H9 (cell line): ENCODE data around the gene TXNDC11. TPM values are rescaled to one million over a fixed set of nuclear protein-coding genes. Genes with fewer than 3 reads are reported as not detected.

ENCODE experiments used
- DNase-seq: peaks from one replicate; pipeline ENCODE4 v3.0.0-alpha.2; 2017
- H2AFZ ChIP-seq: one replicate; pipeline ENCODE4 v1.6.1; 2013; ENCODE audit warnings: mild to moderate bottlenecking, low read length, control low read depth, moderate library complexity
- H2AK5ac ChIP-seq: 2 replicates; pipeline ENCODE4 v1.6.1; 2013; ENCODE audit warnings: low read length, control low read depth, mixed read lengths; ENCODE audit not compliant: insufficient read length
- H2BK120ac ChIP-seq: one replicate; pipeline ENCODE4 v1.6.1; 2013; ENCODE audit warnings: low read depth, mild to moderate bottlenecking, low read length, control low read depth, inconsistent platforms; ENCODE audit not compliant: poor library complexity, severe bottlenecking
- H2BK12ac ChIP-seq: 2 replicates; pipeline ENCODE4 v1.6.1; 2013; ENCODE audit warnings: low read length, control low read depth, mixed read lengths, low read depth; ENCODE audit not compliant: insufficient read length
- H2BK15ac ChIP-seq: 2 replicates; pipeline ENCODE4 v1.6.1; 2013; ENCODE audit warnings: low read depth, low read length, control low read depth
- H2BK20ac ChIP-seq: one replicate; pipeline ENCODE4 v1.6.1; 2013; ENCODE audit warnings: low read depth, mild to moderate bottlenecking, low read length, control low read depth, inconsistent platforms; ENCODE audit not compliant: poor library complexity, severe bottlenecking
- H2BK5ac ChIP-seq: 2 replicates; pipeline ENCODE4 v1.6.1; 2013; ENCODE audit warnings: low read length, control low read depth, mixed read lengths; ENCODE audit not compliant: insufficient read length
- H3K14ac ChIP-seq: 2 replicates; pipeline ENCODE4 v1.6.1; 2013; ENCODE audit warnings: low read length, control low read depth; ENCODE audit not compliant: insufficient read depth
- H3K18ac ChIP-seq: 2 replicates; pipeline ENCODE4 v1.6.1; 2013; ENCODE audit warnings: low read depth, mild to moderate bottlenecking, mixed read lengths, low read length, control low read depth; ENCODE audit not compliant: insufficient read length
- H3K23ac ChIP-seq: 2 replicates; pipeline ENCODE4 v1.6.1; 2013; ENCODE audit warnings: low read length, control low read depth, mixed read lengths, low read depth; ENCODE audit not compliant: insufficient read length
- H3K23me2 ChIP-seq: 2 replicates; pipeline ENCODE4 v1.6.1; 2013; ENCODE audit warnings: low read depth, mild to moderate bottlenecking, mixed read lengths, low read length, control low read depth; ENCODE audit not compliant: insufficient read length, poor library complexity, severe bottlenecking
- H3K27ac ChIP-seq: 2 replicates; pipeline ENCODE4 v1.5.1; 2013; ENCODE audit warnings: low read length, control low read depth, mixed read lengths, low read depth; ENCODE audit not compliant: insufficient read length
- H3K27me3 ChIP-seq: 2 replicates; pipeline ENCODE4 v1.6.1; 2013; ENCODE audit warnings: low read length, control low read depth, inconsistent platforms; ENCODE audit not compliant: insufficient read depth
- H3K4ac ChIP-seq: 2 replicates; pipeline ENCODE4 v1.6.1; 2013; ENCODE audit warnings: low read depth, mild to moderate bottlenecking, control low read depth, inconsistent platforms, low read length, moderate library complexity
- H3K4me1 ChIP-seq: 2 replicates; pipeline ENCODE4 v1.6.1; 2013; ENCODE audit warnings: low read length, control low read depth, inconsistent platforms; ENCODE audit not compliant: insufficient read depth
- H3K4me2 ChIP-seq: 2 replicates; pipeline ENCODE4 v1.6.1; 2013; ENCODE audit warnings: low read length, control low read depth, mixed read lengths; ENCODE audit not compliant: insufficient read length, insufficient read depth
- H3K56ac ChIP-seq: 2 replicates; pipeline ENCODE4 v1.6.1; 2013; ENCODE audit warnings: low read depth, mild to moderate bottlenecking, mixed read lengths, low read length, control low read depth; ENCODE audit not compliant: insufficient read length
- H3K79me1 ChIP-seq: 2 replicates; pipeline ENCODE4 v1.6.1; 2013; ENCODE audit warnings: low read depth, mild to moderate bottlenecking, moderate library complexity, low read length, control low read depth, inconsistent platforms; ENCODE audit not compliant: insufficient read depth, poor library complexity, severe bottlenecking
- H3K79me2 ChIP-seq: 2 replicates; pipeline ENCODE4 v1.6.1; 2013; ENCODE audit warnings: low read length, control low read depth, inconsistent platforms; ENCODE audit not compliant: insufficient read depth
- H3K9ac ChIP-seq: 2 replicates; pipeline ENCODE4 v1.6.1; 2013; ENCODE audit warnings: low read length, control low read depth, mixed read lengths; ENCODE audit not compliant: insufficient read length; ENCODE audit errors: extremely low read depth
- H3K9me3 ChIP-seq: one replicate; pipeline ENCODE4 v1.6.1; 2013; ENCODE audit warnings: low read depth, low read length, inconsistent platforms; ENCODE audit not compliant: control insufficient read depth
- H3T11ph ChIP-seq: one replicate; pipeline ENCODE4 v1.6.1; 2013; ENCODE audit warnings: mild to moderate bottlenecking, low read length, control low read depth, inconsistent platforms
- H4K20me1 ChIP-seq: one replicate; pipeline ENCODE4 v1.6.1; 2013; ENCODE audit not compliant: control insufficient read depth, insufficient read length, insufficient read depth
- H4K5ac ChIP-seq: 2 replicates; pipeline ENCODE4 v1.6.1; 2013; ENCODE audit warnings: low read depth, mild to moderate bottlenecking, mixed read lengths, low read length, control low read depth; ENCODE audit not compliant: insufficient read length
- H4K8ac ChIP-seq: replicated peaks from 2 replicates; pipeline ENCODE4 v1.6.1; 2013; ENCODE audit warnings: low read length, control low read depth, mixed read lengths, low read depth; ENCODE audit not compliant: insufficient read length
- H4K91ac ChIP-seq: 2 replicates; pipeline ENCODE4 v1.6.1; 2013; ENCODE audit warnings: low read depth, mild to moderate bottlenecking, moderate library complexity, mixed read lengths, low read length, control low read depth; ENCODE audit not compliant: insufficient read length
- H3K27ac Mint-ChIP-seq, 3 experiments: 2 replicates in 2 of 3; 3 replicates in 1 of 3; pipeline ENCODE4 v1.8.0; 2020 to 2021; ENCODE audit warnings: mixed read lengths in 3 of 3, mild to moderate bottlenecking in 1 of 3, moderate library complexity in 1 of 3
- H3K27me3 Mint-ChIP-seq: 2 replicates; pipeline ENCODE4 v1.8.0; 2021; ENCODE audit warnings: low read depth, mild to moderate bottlenecking, moderate library complexity, mixed read lengths
- H3K36me3 Mint-ChIP-seq, 3 experiments: 2 replicates in 2 of 3; 3 replicates in 1 of 3; pipeline ENCODE4 v1.8.0; 2020 to 2021; ENCODE audit warnings: low read depth in 3 of 3, mixed read lengths in 3 of 3; ENCODE audit not compliant: insufficient read depth in 1 of 3
- H3K4me1 Mint-ChIP-seq, 2 experiments: 2 replicates each; pipeline ENCODE4 v1.8.0; 2020; ENCODE audit warnings: mixed read lengths in 2 of 2
- H3K4me3 Mint-ChIP-seq, 2 experiments: 2 replicates in 1 of 2; 3 replicates in 1 of 2; pipeline ENCODE4 v1.8.0; 2020 to 2021; ENCODE audit warnings: mild to moderate bottlenecking in 2 of 2, mixed read lengths in 2 of 2, moderate library complexity in 1 of 2
- H3K9me3 Mint-ChIP-seq, 2 experiments: 2 replicates in 1 of 2; 3 replicates in 1 of 2; pipeline ENCODE4 v1.8.0; 2020; ENCODE audit warnings: mild to moderate bottlenecking in 2 of 2, mixed read lengths in 2 of 2, moderate library complexity in 1 of 2
- WGBS: extraction: QIAGEN DNeasy Blood & Tissue Kit; methylation state at CpG from one replicate; pipeline ENCODE4 v1.1.7; 2013; ENCODE audit warnings: missing lambda C conversion rate, low lambda C conversion rate, mixed read lengths; ENCODE audit not compliant: insufficient read length; ENCODE audit errors: extremely low coverage; 5-methylcytosine and 5-hydroxymethylcytosine counted together
- total RNA-seq: library from RNA; stranded (reverse); gene quantifications from 2 replicates; pipeline ENCODE4 v1.2.1, GENCODE V29; 2021
- TF ChIP-seq, protein P1 (sequence below): fragments of 200-600 bp; sonication (generic); conservative IDR thresholded peaks from 3 replicates; pipeline ENCODE4 v1.8.0; 2021; ENCODE audit warnings: antibody characterized with exemption, mild to moderate bottlenecking

TXNDC11 gene
- total RNA-seq, 1 experiment from 2014 or later, result 12.2 TPM

- H3K79me2 ChIP-seq, result no peaks in the 10 kb centered on the region
- H3K79me1 ChIP-seq, result no peaks in the 10 kb centered on the region
- no peaks in the 10 kb centered on the region for H3K27me3 ChIP-seq
- no peak overlapping the region for H2BK12ac ChIP-seq
- H2BK15ac ChIP-seq, result no peak overlapping the region
- H3K4me2 ChIP-seq, result no peak overlapping the region
- TF ChIP-seq, protein P1, sequence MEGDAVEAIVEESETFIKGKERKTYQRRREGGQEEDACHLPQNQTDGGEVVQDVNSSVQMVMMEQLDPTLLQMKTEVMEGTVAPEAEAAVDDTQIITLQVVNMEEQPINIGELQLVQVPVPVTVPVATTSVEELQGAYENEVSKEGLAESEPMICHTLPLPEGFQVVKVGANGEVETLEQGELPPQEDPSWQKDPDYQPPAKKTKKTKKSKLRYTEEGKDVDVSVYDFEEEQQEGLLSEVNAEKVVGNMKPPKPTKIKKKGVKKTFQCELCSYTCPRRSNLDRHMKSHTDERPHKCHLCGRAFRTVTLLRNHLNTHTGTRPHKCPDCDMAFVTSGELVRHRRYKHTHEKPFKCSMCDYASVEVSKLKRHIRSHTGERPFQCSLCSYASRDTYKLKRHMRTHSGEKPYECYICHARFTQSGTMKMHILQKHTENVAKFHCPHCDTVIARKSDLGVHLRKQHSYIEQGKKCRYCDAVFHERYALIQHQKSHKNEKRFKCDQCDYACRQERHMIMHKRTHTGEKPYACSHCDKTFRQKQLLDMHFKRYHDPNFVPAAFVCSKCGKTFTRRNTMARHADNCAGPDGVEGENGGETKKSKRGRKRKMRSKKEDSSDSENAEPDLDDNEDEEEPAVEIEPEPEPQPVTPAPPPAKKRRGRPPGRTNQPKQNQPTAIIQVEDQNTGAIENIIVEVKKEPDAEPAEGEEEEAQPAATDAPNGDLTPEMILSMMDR, result no peak
- H3K9me3 Mint-ChIP-seq, result no peaks in the 10 kb centered on the region
- no peak overlapping the region for H3K18ac ChIP-seq
- no peaks in the 10 kb centered on the region for H3K27me3 Mint-ChIP-seq
- no peak overlapping the region for H3K27ac ChIP-seq
- no peak overlapping the region for H2BK20ac ChIP-seq
- H3K23ac ChIP-seq, result no peak overlapping the region
- H3T11ph ChIP-seq, result no peak overlapping the region
- no peaks in the 10 kb centered on the region for H3K9me3 ChIP-seq
- no peak overlapping the region for H3K4ac ChIP-seq
- H4K5ac ChIP-seq, result no peak overlapping the region
- H2BK5ac ChIP-seq, result no peak overlapping the region
- H3K9ac ChIP-seq, result no peak overlapping the region
- no peak overlapping the region for H2AK5ac ChIP-seq
- H3K27ac Mint-ChIP-seq, result no peak overlapping the region; a peak in 1 of 7 replicates
- H3K4me1 Mint-ChIP-seq, result no peaks in the 10 kb centered on the region
- H3K36me3 Mint-ChIP-seq, result peaks cover 2 to 56% (median 31%) of the 10 kb centered on the region in 3 experiments; a peak in 6 of 7 replicates
- H3K14ac ChIP-seq, result no peak overlapping the region
- no peak overlapping the region for H3K4me3 Mint-ChIP-seq
- H3K56ac ChIP-seq, result no peak overlapping the region
- H3K4me1 ChIP-seq, result no peaks in the 10 kb centered on the region
- H4K8ac ChIP-seq, result no peak overlapping the region
- no peak overlapping the region for H2BK120ac ChIP-seq
- no peaks in the 10 kb centered on the region for H4K20me1 ChIP-seq
- H2AFZ ChIP-seq, result no peak overlapping the region
- no peak for DNase-seq
- H3K23me2 ChIP-seq, result no peaks in the 10 kb centered on the region
- no peak overlapping the region for H4K91ac ChIP-seq
- WGBS, result no CpG with 5 or more reads among the region's 15 CpGs
Measured at GRCh38 chr16:11691771-11692170, 50.9 kb downstream of the TXNDC11 start.
